ENCODE measurements around the gene CAPN13. TPM values are rescaled to one million over a fixed set of nuclear protein-coding genes. Genes with fewer than 3 reads are reported as not detected.

Gene CAPN13
- polyA plus RNA-seq, 1 donor (not counting 4 experiments of a cell fraction or from before 2014, with no cell fraction given): not detected

- no peaks in the 10 kb centered on the region for H4K20me1 ChIP-seq (ENCODE audit: control insufficient read depth, extremely low read depth, insufficient read depth, low read length)
- dilution Hi-C loops (cut with MboI; ENCODE audit: extremely low pct_ligation_motif_present, low sequenced_read_pairs): no loop called here
- no peaks in the 10 kb centered on the region for H3K9me3 ChIP-seq (ENCODE audit: control insufficient read depth, low read depth, low read length)
- H3K36me3 ChIP-seq (ENCODE audit: control insufficient read depth in 2 of 2, extremely low read depth in 1 of 2, insufficient read depth in 2 of 2, low read length in 2 of 2): no peaks in the 10 kb centered on the region
- no peak for FAIRE-seq
- TF ChIP-seq EZH2 (IDR thresholded peaks at IDR 0.05; ENCODE audit: low read length): no peak
- TF ChIP-seq, protein P1, sequence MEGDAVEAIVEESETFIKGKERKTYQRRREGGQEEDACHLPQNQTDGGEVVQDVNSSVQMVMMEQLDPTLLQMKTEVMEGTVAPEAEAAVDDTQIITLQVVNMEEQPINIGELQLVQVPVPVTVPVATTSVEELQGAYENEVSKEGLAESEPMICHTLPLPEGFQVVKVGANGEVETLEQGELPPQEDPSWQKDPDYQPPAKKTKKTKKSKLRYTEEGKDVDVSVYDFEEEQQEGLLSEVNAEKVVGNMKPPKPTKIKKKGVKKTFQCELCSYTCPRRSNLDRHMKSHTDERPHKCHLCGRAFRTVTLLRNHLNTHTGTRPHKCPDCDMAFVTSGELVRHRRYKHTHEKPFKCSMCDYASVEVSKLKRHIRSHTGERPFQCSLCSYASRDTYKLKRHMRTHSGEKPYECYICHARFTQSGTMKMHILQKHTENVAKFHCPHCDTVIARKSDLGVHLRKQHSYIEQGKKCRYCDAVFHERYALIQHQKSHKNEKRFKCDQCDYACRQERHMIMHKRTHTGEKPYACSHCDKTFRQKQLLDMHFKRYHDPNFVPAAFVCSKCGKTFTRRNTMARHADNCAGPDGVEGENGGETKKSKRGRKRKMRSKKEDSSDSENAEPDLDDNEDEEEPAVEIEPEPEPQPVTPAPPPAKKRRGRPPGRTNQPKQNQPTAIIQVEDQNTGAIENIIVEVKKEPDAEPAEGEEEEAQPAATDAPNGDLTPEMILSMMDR (optimal IDR thresholded peaks at IDR 0.05 in 1 of 3, IDR thresholded peaks at IDR 0.05 in 1 of 3, conservative IDR thresholded peaks at IDR 0.05 in 1 of 3; ENCODE audit: extremely low read depth in 1 of 3, insufficient read depth in 2 of 3, low read length in 3 of 3): no peak
- no peaks in the 10 kb centered on the region for H3K27me3 ChIP-seq (ENCODE audit: control insufficient read depth, extremely low read depth, insufficient read depth, low read length)
- no peak overlapping the region for H3K4me3 ChIP-seq (ENCODE audit: control insufficient read depth in 2 of 3, extremely low read depth in 1 of 3, insufficient read depth in 2 of 3, low read depth in 1 of 3, low read length in 3 of 3)
- no peak overlapping the region for H3K27ac ChIP-seq (ENCODE audit: control insufficient read depth, insufficient read depth, low read length)
- H3K4me2 ChIP-seq (ENCODE audit: control insufficient read depth, extremely low read depth, insufficient read depth, low read depth, low read length): no peak overlapping the region
- H3K4me1 ChIP-seq (ENCODE audit: control insufficient read depth, extremely low read depth, insufficient read depth, low read length): no peaks in the 10 kb centered on the region
- no peaks in the 10 kb centered on the region for H3K79me2 ChIP-seq (ENCODE audit: control insufficient read depth, insufficient read depth, low read length)
- no peak overlapping the region for H2AFZ ChIP-seq (ENCODE audit: control insufficient read depth, low read length)
- no peaks in the 10 kb centered on the region for H3K9me1 ChIP-seq (ENCODE audit: control insufficient read depth, extremely low read depth, insufficient read depth, low read length)
- no peak for DNase-seq (ENCODE audit: low read depth, low spot score)
- no peak overlapping the region for H3K9ac ChIP-seq (ENCODE audit: control insufficient read depth, extremely low read depth, insufficient read depth, low read length)
Observed at GRCh38 chr2:30823452-30823851, 16.2 kb upstream of the CAPN13 start.

DNA sequence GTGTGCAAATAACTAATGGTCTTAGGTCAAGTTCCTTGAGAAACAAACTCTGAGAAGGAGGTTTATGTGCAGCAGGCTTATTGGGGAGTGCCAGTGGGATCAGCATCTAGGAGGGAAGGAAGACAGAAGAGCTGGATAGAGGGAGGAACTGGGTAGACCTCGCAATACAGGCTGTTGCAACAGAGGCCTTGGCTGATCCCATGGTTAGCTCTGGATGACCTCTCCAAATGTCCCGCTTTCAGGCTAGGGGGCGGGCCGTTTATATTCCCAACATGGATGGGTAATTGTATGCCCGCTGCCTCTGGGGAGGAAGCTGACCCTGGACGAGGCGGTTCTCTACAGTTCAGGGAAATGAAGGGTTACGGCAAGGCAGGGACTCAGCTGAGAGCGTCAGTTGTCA lies 14.7 kb upstream of the CAPN13 start:
- Histone ChIP-seq H3K4me3 (ENCODE audit: control insufficient read depth in 2 of 3, extremely low read depth in 1 of 3, insufficient read depth in 2 of 3, low read depth in 1 of 3, low read length in 3 of 3) (no peak overlapping the region), H3K9ac (ENCODE audit: control insufficient read depth, extremely low read depth, insufficient read depth, low read length) (no peak overlapping the region), H3K27ac (ENCODE audit: control insufficient read depth, insufficient read depth, low read length) (no peak overlapping the region), H3K79me2 (ENCODE audit: control insufficient read depth, insufficient read depth, low read length) (no peaks in the 10 kb centered on the region), H3K4me1 (ENCODE audit: control insufficient read depth, extremely low read depth, insufficient read depth, low read length) (no peaks in the 10 kb centered on the region), H3K9me3 (ENCODE audit: control insufficient read depth, low read depth, low read length) (no peaks in the 10 kb centered on the region), H3K27me3 (ENCODE audit: control insufficient read depth, extremely low read depth, insufficient read depth, low read length) (no peaks in the 10 kb centered on the region), H2AFZ (ENCODE audit: control insufficient read depth, low read length) (no peak overlapping the region), H3K36me3 (ENCODE audit: control insufficient read depth in 2 of 2, extremely low read depth in 1 of 2, insufficient read depth in 2 of 2, low read length in 2 of 2) (no peaks in the 10 kb centered on the region), H4K20me1 (ENCODE audit: control insufficient read depth, extremely low read depth, insufficient read depth, low read length) (no peaks in the 10 kb centered on the region), H3K4me2 (ENCODE audit: control insufficient read depth, extremely low read depth, insufficient read depth, low read depth, low read length) (no peak overlapping the region), H3K9me1 (ENCODE audit: control insufficient read depth, extremely low read depth, insufficient read depth, low read length) (no peaks in the 10 kb centered on the region)
- no peak for DNase-seq (ENCODE audit: low read depth, low spot score)
- no peak for TF ChIP-seq EZH2 (IDR thresholded peaks at IDR 0.05; ENCODE audit: low read length)
- TF ChIP-seq, protein P1 (optimal IDR thresholded peaks at IDR 0.05 in 1 of 3, IDR thresholded peaks at IDR 0.05 in 1 of 3, conservative IDR thresholded peaks at IDR 0.05 in 1 of 3; ENCODE audit: extremely low read depth in 1 of 3, insufficient read depth in 2 of 3, low read length in 3 of 3): no peak
- dilution Hi-C loops (cut with MboI; ENCODE audit: extremely low pct_ligation_motif_present, low sequenced_read_pairs): no loop called here
- no peak for FAIRE-seq

All from keratinocyte (primary cell).